HG02610 (cell line): ENCODE results near the gene ISG15.
"Not testable (repeated sequence)": the region's sequence is repeated elsewhere in the genome, so short reads cannot be mapped to it uniquely, and the experiment has no call there.

Experiments used
- ATAC-seq: cut with Tn5 transposase; IDR thresholded peaks from one replicate; pipeline ENCODE4 v1.9.1; 2021; ENCODE audit warnings: mild to moderate bottlenecking, moderate library complexity; ENCODE audit not compliant: unreplicated experiment

Gene ISG15

DNA sequence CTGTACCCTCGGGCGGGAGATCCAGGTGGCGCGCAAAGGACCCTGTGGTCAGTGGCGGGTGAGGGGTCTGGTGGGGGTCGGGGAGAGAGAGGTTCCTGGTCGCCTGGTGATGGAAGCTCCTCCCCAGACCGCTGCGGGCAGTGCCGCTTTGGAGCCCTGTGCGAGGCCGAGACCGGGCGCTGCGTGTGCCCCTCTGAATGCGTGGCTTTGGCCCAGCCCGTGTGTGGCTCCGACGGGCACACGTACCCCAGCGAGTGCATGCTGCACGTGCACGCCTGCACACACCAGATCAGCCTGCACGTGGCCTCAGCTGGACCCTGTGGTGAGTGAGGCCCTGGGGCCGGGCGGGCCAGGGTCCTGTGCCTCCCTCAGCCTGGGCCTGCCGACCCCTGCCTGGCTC is 30.1 kb downstream of the ISG15 start:
- ATAC-seq, result no peak

DNA sequence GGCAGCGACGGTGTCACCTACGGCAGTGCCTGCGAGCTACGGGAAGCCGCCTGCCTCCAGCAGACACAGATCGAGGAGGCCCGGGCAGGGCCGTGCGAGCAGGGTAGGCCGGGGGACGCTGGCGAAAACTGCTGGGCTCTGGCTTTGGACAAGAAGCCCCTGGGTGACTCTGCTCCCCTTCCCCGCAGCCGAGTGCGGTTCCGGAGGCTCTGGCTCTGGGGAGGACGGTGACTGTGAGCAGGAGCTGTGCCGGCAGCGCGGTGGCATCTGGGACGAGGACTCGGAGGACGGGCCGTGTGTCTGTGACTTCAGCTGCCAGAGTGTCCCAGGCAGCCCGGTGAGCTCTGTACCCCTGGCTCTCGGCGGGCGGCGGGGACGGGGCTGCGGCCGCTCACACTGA is 30.6 kb downstream of the ISG15 start:
- no peak for ATAC-seq

DNA sequence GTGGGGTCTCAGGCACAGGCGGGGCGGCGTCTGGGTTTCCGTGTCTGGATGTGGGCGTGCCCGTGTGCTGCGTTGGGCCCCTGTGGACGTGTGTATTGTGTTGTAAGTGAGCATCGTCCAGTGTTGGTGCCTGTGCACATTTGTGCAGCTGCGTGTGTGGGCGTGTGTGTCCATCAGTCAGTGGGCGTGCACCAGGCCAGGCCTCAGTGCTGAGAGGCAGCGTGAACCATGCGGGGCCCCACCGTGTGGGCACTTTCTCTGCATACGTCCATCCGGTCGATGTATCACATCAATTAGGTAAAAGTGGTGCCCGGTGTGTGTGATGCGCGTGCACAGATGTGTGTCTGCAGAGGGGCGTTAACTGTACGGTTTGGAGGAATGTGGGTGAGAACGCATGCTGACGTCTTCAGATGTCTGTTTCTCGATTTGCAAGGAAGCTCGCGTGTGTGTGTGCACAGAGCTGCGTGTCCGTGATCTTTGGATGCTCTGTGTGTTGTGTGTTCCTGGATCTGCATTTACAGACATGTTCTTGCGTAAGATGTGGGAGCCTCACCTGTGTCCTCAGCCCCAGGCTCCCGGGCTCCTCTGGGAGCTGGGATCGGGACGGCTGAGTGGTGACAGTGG is 31.3 kb downstream of the ISG15 start:
- ATAC-seq, result no peak

DNA sequence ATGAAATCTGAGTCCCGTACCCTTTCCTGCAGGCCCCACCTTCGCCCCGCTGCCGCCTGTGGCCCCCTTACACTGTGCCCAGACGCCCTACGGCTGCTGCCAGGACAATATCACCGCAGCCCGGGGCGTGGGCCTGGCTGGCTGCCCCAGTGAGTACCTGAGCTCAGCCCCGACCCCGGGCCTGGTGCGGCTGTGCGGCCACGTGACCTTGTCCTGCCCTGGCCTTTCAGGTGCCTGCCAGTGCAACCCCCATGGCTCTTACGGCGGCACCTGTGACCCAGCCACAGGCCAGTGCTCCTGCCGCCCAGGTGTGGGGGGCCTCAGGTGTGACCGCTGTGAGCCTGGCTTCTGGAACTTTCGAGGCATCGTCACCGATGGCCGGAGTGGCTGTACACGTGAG is 31.8 kb downstream of the ISG15 start:
- no peak for ATAC-seq

DNA sequence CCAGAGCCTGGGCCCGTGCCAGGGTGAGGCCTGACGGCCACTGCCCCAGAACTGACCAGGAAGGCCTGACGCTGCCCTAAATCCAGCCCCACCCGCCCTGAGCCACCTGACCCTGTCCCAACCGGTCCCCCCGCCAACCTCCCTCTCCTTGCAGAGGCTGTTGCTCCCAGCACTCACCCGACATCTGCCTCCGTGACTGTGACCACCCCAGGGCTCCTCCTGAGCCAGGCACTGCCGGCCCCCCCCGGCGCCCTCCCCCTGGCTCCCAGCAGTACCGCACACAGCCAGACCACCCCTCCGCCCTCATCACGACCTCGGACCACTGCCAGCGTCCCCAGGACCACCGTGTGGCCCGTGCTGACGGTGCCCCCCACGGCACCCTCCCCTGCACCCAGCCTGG is 32.9 kb downstream of the ISG15 start:
- no peak for ATAC-seq

DNA sequence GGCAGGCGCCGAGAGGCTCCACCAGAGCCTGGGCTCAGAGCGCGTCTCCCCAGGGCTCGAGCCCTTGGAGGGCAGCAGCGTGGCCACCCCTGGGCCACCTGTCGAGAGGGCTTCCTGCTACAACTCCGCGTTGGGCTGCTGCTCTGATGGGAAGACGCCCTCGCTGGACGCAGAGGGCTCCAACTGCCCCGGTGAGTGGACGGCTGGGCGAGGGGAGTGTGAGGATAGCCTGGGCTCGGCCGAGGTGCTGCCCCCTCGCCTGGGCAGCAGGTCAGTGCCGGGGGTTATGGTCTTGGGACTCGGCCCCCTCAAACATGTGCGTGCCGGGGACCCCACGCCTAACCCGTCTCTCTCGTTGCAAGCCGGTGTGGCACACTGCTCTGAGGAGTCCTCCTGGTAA is 33.5 kb downstream of the ISG15 start:
- ATAC-seq, result no peak

DNA sequence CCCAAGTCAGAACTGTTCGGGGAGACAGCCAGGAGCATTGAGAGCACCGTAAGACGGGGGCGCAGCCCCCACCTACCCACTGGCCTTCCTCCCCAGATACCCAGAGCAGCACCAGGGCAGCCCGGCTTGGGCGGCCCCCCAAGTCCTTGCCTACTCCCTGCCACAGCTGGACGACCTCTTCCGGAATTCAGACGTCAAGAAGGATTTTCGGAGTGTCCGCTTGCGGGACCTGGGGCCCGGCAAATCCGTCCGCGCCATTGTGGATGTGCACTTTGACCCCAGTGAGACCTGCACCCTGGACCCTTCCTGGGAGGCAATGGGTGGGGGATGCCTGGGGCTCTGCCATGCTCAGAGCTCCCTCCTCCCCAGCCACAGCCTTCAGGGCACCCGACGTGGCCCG is 34.1 kb downstream of the ISG15 start:
- no peak for ATAC-seq

DNA sequence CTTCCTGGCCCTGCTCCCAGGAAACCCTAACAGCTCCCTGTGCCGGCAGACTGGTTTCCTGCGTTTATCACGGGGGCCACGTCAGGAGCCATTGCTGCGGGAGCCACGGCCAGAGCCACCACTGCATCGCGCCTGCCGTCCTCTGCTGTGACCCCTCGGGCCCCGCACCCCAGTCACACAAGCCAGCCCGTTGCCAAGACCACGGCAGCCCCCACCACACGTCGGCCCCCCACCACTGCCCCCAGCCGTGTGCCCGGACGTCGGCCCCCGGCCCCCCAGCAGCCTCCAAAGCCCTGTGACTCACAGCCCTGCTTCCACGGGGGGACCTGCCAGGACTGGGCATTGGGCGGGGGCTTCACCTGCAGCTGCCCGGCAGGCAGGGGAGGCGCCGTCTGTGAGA is 34.7 kb downstream of the ISG15 start:
- no peak for ATAC-seq

DNA sequence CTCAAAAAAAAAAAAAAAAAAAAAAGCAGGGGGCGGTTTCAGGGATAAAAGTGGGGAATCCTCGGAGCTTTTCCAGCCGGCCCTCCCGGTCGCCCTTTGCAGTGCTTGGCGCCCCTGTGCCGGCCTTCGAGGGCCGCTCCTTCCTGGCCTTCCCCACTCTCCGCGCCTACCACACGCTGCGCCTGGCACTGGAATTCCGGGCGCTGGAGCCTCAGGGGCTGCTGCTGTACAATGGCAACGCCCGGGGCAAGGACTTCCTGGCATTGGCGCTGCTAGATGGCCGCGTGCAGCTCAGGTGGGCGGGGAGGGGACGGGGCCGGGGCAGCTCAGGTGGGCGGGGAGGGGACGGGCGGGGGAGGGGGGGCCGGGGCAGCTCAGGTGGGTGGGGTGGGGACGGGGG is 35.5 kb downstream of the ISG15 start:
- ATAC-seq, result no peak

DNA sequence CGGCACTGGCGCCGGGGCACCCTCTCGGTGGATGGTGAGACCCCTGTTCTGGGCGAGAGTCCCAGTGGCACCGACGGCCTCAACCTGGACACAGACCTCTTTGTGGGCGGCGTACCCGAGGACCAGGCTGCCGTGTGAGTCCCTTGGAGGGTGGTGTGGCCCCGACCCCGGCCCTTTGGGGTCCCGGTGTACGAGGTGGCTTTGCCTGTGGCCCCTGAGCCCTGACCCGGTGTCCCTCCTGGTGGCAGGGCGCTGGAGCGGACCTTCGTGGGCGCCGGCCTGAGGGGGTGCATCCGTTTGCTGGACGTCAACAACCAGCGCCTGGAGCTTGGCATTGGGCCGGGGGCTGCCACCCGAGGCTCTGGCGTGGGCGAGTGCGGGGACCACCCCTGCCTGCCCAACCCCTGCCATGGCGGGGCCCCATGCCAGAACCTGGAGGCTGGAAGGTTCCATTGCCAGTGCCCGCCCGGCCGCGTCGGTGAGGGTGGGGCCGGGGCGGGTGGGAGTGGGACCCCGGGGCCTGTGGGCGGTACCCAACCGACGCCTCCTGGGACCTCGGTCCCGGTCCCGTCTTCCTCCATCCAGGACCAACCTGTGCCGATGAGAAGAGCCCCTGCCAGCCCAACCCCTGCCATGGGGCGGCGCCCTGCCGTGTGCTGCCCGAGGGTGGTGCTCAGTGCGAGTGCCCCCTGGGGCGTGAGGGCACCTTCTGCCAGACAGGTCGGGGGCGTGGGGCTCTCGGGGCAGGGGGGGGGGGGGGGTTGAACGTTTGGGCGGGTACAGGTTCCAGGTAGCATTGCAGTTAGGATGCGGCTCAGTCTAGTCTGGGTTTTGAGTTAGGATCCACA is 36.2 kb downstream of the ISG15 start:
- no peak for ATAC-seq

DNA sequence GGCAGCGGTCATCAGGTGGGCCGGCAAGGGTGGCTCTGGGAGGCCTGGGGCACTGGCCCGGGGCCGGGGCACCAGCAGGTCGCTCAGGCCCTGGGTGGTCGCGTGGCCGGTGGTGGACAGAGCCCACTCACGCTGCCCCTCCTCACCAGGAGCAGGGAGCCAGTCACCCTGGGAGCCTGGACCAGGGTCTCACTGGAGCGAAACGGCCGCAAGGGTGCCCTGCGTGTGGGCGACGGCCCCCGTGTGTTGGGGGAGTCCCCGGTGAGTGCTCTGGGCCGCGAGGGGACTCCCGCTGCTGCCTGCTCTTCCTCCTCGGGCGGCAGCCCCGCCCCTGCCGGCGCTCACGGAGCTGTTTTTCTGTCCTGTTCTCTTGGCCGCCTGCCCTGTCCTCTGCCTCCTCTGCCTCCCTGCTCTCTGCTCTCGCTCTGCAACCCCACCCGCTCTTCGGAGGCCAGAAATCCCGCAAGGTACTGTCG is 37.3 kb downstream of the ISG15 start:
- no peak for ATAC-seq

DNA sequence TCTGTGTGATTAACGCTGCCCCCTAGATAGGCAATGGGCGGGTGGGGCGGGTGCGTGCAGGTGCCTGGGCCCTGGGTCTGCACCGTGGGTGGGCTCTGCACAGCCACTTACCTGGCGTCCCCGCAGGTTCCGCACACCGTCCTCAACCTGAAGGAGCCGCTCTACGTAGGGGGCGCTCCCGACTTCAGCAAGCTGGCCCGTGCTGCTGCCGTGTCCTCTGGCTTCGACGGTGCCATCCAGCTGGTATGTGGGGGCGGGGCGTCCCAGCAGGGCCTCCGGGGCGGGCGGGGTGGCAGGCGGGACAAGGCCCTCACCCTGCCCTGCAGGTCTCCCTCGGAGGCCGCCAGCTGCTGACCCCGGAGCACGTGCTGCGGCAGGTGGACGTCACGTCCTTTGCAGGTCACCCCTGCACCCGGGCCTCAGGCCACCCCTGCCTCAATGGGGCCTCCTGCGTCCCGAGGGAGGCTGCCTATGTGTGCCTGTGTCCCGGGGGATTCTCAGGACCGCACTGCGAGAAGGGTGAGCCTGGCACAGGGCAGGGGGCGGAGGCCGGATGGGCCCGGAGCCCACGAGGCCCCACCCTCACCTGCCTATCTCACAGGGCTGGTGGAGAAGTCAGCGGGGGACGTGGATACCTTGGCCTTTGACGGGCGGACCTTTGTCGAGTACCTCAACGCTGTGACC is 38.0 kb downstream of the ISG15 start:
- no peak for ATAC-seq

DNA sequence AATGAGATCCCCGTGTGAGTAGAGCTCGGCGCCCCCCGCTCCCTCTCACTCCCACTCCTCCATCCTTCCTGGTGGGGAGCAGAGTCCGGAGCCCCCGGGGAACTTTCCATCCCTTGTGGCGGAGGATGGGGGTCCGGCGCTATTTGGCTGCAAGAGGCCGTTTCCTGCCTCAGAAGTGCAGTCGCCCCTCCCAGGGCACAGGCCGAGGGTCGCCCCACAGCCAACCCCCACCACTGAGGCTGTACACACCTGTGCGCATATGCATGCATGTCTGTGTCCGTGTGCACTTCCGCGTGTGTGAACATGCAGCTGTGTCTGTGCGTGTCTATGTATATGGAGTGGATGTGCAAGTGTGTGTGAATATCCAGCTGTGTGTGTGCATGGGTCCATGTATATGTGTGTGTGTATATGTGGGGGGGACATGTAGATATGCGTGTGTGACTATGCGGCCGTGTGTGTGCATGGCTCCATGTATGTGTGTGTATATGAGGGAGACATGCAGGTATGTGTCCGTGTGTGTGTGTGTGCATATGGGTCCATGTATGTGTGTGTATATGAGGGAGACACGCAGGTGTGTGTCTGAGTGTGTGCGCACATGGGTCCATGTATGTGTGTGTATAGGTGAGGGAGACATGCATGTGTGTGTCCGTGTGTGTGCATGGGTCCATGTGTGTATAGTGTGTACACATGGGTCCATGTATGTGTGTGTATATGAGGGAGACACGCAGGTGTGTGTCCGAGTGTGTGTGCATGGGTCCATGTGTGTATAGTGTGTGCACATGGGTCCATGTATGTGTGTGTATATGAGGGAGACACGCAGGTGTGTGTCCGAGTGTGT is 38.9 kb downstream of the ISG15 start:
- no peak for ATAC-seq

DNA sequence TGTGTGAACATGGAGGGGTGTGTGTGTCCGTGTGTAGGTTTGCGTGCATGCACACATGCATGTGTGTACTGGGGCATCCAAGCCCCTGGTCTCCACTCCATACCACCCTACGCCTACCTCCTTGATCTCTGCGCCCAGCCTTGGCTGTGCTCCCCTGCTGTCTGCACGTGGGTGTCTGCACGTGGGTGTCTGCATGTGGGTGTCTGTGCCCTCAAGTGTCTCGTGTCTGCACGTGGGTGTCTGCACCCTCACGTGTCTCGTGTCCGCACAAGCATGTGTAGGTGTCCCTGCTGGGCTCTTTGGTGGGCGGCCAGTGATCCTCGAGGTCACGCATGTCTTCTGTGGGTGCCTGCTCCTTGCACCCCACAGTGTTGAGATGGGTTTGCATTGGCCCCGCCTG is 39.7 kb downstream of the ISG15 start:
- ATAC-seq, result no peak

DNA sequence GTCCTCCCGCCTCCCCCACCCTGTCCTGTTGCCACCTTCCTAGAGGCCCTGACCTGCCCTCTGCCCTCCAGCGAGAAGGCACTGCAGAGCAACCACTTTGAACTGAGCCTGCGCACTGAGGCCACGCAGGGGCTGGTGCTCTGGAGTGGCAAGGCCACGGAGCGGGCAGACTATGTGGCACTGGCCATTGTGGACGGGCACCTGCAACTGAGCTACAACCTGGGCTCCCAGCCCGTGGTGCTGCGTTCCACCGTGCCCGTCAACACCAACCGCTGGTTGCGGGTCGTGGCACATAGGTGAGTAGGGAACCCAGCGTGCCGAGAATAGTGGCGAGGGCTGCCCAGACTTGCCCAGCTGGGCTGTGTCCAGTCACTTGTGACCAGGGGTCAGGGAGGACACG is 40.4 kb downstream of the ISG15 start:
- ATAC-seq, result no peak

DNA sequence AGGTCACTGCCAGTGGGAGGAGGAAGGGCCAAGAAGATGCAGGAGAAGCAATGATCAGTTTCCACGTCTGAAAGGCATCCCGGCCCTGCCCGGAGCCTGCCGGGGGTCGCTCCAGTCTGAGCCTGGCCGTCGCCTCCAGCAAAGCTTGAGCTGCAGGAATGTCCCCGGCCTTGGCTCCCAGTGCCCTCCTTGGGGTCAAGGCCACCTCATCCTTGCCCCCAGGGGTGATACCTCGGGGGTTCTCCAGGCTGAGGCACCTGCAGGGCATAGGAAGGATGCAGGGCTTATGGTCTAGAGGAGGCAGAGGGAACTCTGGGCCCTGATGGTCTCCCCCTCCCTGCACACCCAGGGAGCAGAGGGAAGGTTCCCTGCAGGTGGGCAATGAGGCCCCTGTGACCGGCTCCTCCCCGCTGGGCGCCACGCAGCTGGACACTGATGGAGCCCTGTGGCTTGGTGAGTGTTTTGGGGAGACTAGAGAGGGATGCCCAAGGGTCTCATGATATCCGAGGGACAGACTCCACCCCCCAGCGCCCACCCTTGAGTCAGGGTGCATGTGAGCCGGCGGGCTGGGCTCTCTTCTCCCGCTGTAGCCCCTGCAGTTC is 40.9 kb downstream of the ISG15 start:
- ATAC-seq, result no peak

DNA sequence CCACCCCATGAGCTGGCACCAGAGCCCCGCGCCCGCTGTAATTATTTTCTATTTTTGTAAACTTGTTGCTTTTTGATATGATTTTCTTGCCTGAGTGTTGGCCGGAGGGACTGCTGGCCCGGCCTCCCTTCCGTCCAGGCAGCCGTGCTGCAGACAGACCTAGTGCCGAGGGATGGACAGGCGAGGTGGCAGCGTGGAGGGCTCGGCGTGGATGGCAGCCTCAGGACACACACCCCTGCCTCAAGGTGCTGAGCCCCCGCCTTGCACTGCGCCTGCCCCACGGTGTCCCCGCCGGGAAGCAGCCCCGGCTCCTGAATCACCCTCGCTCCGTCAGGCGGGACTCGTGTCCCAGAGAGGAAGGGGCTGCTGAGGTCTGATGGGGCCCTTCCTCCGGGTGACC is 41.7 kb downstream of the ISG15 start:
- no peak for ATAC-seq

DNA sequence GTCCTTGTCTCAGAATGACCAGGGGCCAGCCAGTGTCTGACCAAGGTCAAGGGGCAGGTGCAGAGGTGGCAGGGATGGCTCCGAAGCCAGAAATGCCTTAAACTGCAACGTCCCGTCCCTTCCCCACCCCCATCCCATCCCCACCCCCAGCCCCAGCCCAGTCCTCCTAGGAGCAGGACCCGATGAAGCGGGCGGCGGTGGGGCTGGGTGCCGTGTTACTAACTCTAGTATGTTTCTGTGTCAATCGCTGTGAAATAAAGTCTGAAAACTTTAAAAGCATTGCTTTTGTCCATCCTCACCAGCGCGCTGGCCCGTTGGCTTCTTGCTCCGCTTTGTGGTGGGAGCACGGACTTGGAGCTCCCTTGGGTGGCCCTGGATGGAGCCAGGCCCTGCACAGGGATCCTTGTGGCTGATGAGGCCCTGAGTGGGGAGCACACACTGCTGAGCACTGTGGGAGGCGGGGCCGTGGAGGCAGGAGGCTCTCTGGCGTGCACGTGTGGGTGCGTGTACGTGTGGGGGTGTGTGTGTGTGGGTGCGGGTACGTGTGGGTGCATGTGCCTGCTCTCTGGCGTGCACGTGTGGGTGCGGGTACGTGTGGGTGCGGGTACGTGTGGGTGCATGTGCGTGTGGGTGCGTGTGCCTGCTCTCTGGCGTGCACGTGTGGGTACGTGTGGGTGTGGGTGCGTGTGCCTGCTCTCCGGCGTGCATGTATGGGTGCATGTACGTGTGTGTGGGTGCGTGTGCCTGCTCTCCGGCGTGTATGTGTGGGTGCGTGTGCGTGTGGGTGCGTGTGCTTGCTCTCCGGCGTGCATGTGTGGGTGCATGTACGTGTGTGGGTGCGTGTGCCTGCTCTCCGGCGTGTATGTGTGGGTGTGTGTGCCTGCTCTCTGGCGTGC is 42.8 kb downstream of the ISG15 start:
- ATAC-seq, result no peak

DNA sequence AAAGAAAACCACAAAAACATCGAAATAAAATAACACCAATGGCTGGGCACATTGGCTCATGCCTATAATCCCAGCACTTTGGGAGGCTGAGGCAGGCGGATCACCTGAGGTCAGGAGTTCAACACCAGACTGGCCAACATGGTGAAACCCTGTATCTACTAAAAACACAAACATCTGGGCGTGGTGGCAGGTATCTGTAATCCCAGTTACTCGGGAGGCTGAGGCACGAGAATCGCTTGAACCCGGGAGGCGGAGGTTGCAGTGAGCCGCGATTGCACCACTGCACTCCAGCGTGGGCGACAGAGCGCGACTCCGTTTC is 44.4 kb downstream of the ISG15 start:
- not testable (repeated sequence) for ATAC-seq
